ENCODE data around the gene PSMD9. TPM values are rescaled to one million over a fixed set of nuclear protein-coding genes. Genes with fewer than 3 reads are reported as not detected.

PSMD9 gene
- polyA plus RNA-seq, 1 experiment, result 130 TPM

- H3K36me3 ChIP-seq (ENCODE audit: control insufficient read depth, insufficient read depth, low read length), result peaks cover 9% of the 10 kb centered on the region
- H3K27me3 ChIP-seq (ENCODE audit: control insufficient read depth, insufficient read depth, low read length), result no peaks in the 10 kb centered on the region
- no peak overlapping the region for H3K4me3 ChIP-seq (ENCODE audit: low read depth, low read length)
- DNase-seq (ENCODE audit: low read depth), result peak; percentile 25
- no peak for TF ChIP-seq CTCF (IDR thresholded peaks at IDR 0.05; ENCODE audit: insufficient read depth, low read depth, low read length)
- ChIA-PET POLR2A (interaction anchor here (0.7 kb wide), 1 partner anchor 96 kb away, joined by 6 read pairs; no protein-coding TSS in a partner anchor), CTCF (interaction anchor here (0.7 to 7.0 kb wide), 6 partner anchors 22 to 253 kb away, joined by 3 to 57 read pairs (median 4); partner anchors contain the start of gene RHOF)
Observed at GRCh38 chr12:121893961-121894460, 5.4 kb downstream of the PSMD9 start.

GRCh38 chr12:121894633-121895032, 6.0 kb downstream of the PSMD9 start:
- no peak for DNase-seq (ENCODE audit: low read depth)
- ChIA-PET POLR2A (interaction anchor here (0.7 kb wide), 1 partner anchor 97 kb away, joined by 6 read pairs; no protein-coding TSS in a partner anchor), CTCF (interaction anchor here (0.7 to 4.0 kb wide), 2 partner anchors 100 to 254 kb away, joined by 4 to 57 read pairs; partner anchors contain the start of gene RHOF)
- Histone ChIP-seq H3K27me3 (ENCODE audit: control insufficient read depth, insufficient read depth, low read length) (no peaks in the 10 kb centered on the region), H3K36me3 (ENCODE audit: control insufficient read depth, insufficient read depth, low read length) (peaks cover 14% of the 10 kb centered on the region), H3K4me3 (ENCODE audit: low read depth, low read length) (no peak overlapping the region)
- peak; percentile 40 for TF ChIP-seq CTCF (IDR thresholded peaks at IDR 0.05; ENCODE audit: insufficient read depth, low read depth, low read length)

- POLR2A ChIA-PET, result no interaction called here
- no peaks in the 10 kb centered on the region for H3K27me3 ChIP-seq (ENCODE audit: control insufficient read depth, insufficient read depth, low read length)
- no peak overlapping the region for H3K4me3 ChIP-seq (ENCODE audit: low read depth, low read length)
- DNase-seq (ENCODE audit: low read depth), result no peak
- CTCF ChIA-PET, result interaction anchor here (1.9 to 4.6 kb wide), 2 partner anchors 86 to 104 kb away, joined by 7 to 24 read pairs; partner anchors contain the start of gene RHOF
- H3K36me3 ChIP-seq (ENCODE audit: control insufficient read depth, insufficient read depth, low read length), result peaks cover 27% of the 10 kb centered on the region
- TF ChIP-seq CTCF (IDR thresholded peaks at IDR 0.05; ENCODE audit: insufficient read depth, low read depth, low read length), result no peak
Observed at GRCh38 chr12:121898287-121898686, 9.7 kb downstream of the PSMD9 start.

- ChIA-PET POLR2A (no interaction called here), CTCF (interaction anchor here (2.2 to 4.6 kb wide), 2 partner anchors 11 to 105 kb away, joined by 8 to 24 read pairs; partner anchors contain the start of genes PSMD9 and RHOF)
- no peak for DNase-seq (ENCODE audit: low read depth)
- Histone ChIP-seq H3K4me3 (ENCODE audit: low read depth, low read length) (no peak overlapping the region), H3K36me3 (ENCODE audit: control insufficient read depth, insufficient read depth, low read length) (peaks cover 30% of the 10 kb centered on the region), H3K27me3 (ENCODE audit: control insufficient read depth, insufficient read depth, low read length) (no peaks in the 10 kb centered on the region)
- TF ChIP-seq CTCF (IDR thresholded peaks at IDR 0.05; ENCODE audit: insufficient read depth, low read depth, low read length), result no peak
Observed at GRCh38 chr12:121899590-121899989, 11.0 kb downstream of the PSMD9 start.

GRCh38 chr12:121903202-121903601, 14.6 kb downstream of the PSMD9 start:
- DNase-seq (ENCODE audit: low read depth), result no peak
- CTCF ChIA-PET, result interaction anchor here (1.8 to 2.2 kb wide), 2 partner anchors 108 to 109 kb away, joined by 4 to 6 read pairs; no protein-coding TSS in a partner anchor
- no peak overlapping the region for H3K4me3 ChIP-seq (ENCODE audit: low read depth, low read length)
- POLR2A ChIA-PET, result no interaction called here
- no peak for TF ChIP-seq CTCF (IDR thresholded peaks at IDR 0.05; ENCODE audit: insufficient read depth, low read depth, low read length)
- no peaks in the 10 kb centered on the region for H3K27me3 ChIP-seq (ENCODE audit: control insufficient read depth, insufficient read depth, low read length)
- H3K36me3 ChIP-seq (ENCODE audit: control insufficient read depth, insufficient read depth, low read length), result peaks cover 26% of the 10 kb centered on the region
